Measurements from ENCODE around the gene KDM4C.

Gene KDM4C

GRCh38 chr9:7067169-7067568 lies 309.4 kb downstream of the KDM4C start:
- DNase-seq: no peak

GRCh38 chr9:7071916-7072315 lies 314.1 kb downstream of the KDM4C start:
- no peak for DNase-seq

- DNase-seq: no peak
These were observed 315.9 kb downstream of the KDM4C start for GRCh38 chr9:7073706-7074105.

GRCh38 chr9:7075154-7075553 lies 317.4 kb downstream of the KDM4C start:
- no peak for DNase-seq

GRCh38 chr9:7079051-7079450 lies 321.3 kb downstream of the KDM4C start:
- DNase-seq: no peak

GRCh38 chr9:7081065-7081600 lies 323.4 kb downstream of the KDM4C start:
- DNase-seq: no peak

- DNase-seq: no peak
These were observed 325.4 kb downstream of the KDM4C start for GRCh38 chr9:7083192-7083591.

- DNase-seq: no peak
These were observed 327.6 kb downstream of the KDM4C start for GRCh38 chr9:7085357-7085756.

GRCh38 chr9:7086389-7086788 lies 328.6 kb downstream of the KDM4C start:
- DNase-seq: no peak

GRCh38 chr9:7088611-7089010 lies 330.8 kb downstream of the KDM4C start:
- DNase-seq: no peak

GRCh38 chr9:7089406-7090193 lies 331.8 kb downstream of the KDM4C start:
- DNase-seq: no peak

GRCh38 chr9:7093040-7093439 lies 335.3 kb downstream of the KDM4C start:
- no peak for DNase-seq

GRCh38 chr9:7094052-7094451 lies 336.3 kb downstream of the KDM4C start:
- DNase-seq: no peak

GRCh38 chr9:7094576-7094975 lies 336.8 kb downstream of the KDM4C start:
- DNase-seq: no peak

- no peak for DNase-seq
These were observed 337.3 kb downstream of the KDM4C start for GRCh38 chr9:7095058-7095457.

- DNase-seq: no peak
These were observed 339.4 kb downstream of the KDM4C start for GRCh38 chr9:7097040-7097715.

- no peak for DNase-seq
These were observed 340.3 kb downstream of the KDM4C start for GRCh38 chr9:7097785-7098752.

GRCh38 chr9:7103367-7103766 lies 345.6 kb downstream of the KDM4C start:
- DNase-seq: no peak

GRCh38 chr9:7103771-7104170 lies 346.0 kb downstream of the KDM4C start:
- DNase-seq: no peak

- DNase-seq: no peak
These were observed 346.9 kb downstream of the KDM4C start for GRCh38 chr9:7104625-7105024.

GRCh38 chr9:7105095-7105494 lies 347.3 kb downstream of the KDM4C start:
- no peak for DNase-seq

GRCh38 chr9:7108936-7109335 lies 351.2 kb downstream of the KDM4C start:
- no peak for DNase-seq

GRCh38 chr9:7111413-7111812 lies 353.6 kb downstream of the KDM4C start:
- DNase-seq: no peak
